ENCODE results near the gene NECTIN2. TPM values are rescaled to one million over a fixed set of nuclear protein-coding genes. Genes with fewer than 3 reads are reported as not detected.
A peak's percentile ranks its signal among the peaks of the same experiment; 100 is the strongest.

NECTIN2 gene
- total RNA-seq, 1 experiment from 2014 or later: 96.3 TPM

GRCh38 chr19:44876930-44877535 is 30.9 kb downstream of the NECTIN2 start:
- intact Hi-C loops (cut with micrococcal nuclease): no loop called here
- H3K4me2 ChIP-seq (ENCODE audit: low read length): no peak overlapping the region
- no peak overlapping the region for H3K27ac ChIP-seq (ENCODE audit: low read depth, low read length)
- H3K9me3 ChIP-seq (ENCODE audit: control insufficient read depth in 1 of 2, insufficient read depth in 1 of 2, low read depth in 1 of 2, low read length in 2 of 2): no peaks in the 10 kb centered on the region
- H3K4me1 ChIP-seq (ENCODE audit: control insufficient read depth in 1 of 2, insufficient read depth in 2 of 2, low read length in 2 of 2): no peaks in the 10 kb centered on the region
- H2AFZ ChIP-seq (ENCODE audit: low read depth, low read length, poor library complexity, severe bottlenecking): no peak overlapping the region
- no peaks in the 10 kb centered on the region for H3K9me2 ChIP-seq (ENCODE audit: insufficient read depth)
- DNase-seq (ENCODE audit: low read depth, low spot score) (no peak), ATAC-seq (no peak)
- peaks cover 32 to 33% of the 10 kb centered on the region in 2 experiments for H3K36me3 ChIP-seq (ENCODE audit: control insufficient read depth in 1 of 2, insufficient read depth in 2 of 2, low read length in 2 of 2)
- CTCF ChIA-PET: no interaction called here
- RAD21 ChIA-PET (ENCODE audit: low non-redundant PET in 1 of 2, low total read pairs in 2 of 2, uncharacterized antibody in 2 of 2, unreplicated experiment in 2 of 2): interaction anchor here in 1 of 2 experiments (0.6 kb wide), 1 partner anchor 53 kb away, joined by 3 read pairs; no protein-coding TSS in a partner anchor
- no peak overlapping the region for H3K9ac ChIP-seq (ENCODE audit: low read length)
- POLR2A ChIA-PET: no interaction called here
- H3K79me2 ChIP-seq (ENCODE audit: insufficient read depth, low read length): no peaks in the 10 kb centered on the region
- H3K27me3 ChIP-seq (ENCODE audit: insufficient read depth, low read length): no peaks in the 10 kb centered on the region
- no peak for TF ChIP-seq JUND (IDR thresholded peaks at IDR 0.05)
- TF ChIP-seq ELF1 (IDR thresholded peaks at IDR 0.05; ENCODE audit: borderline replicate concordance, low read depth): no peak
- no peak for TF ChIP-seq MAX (IDR thresholded peaks at IDR 0.05)
- TF ChIP-seq EZH2 (IDR thresholded peaks at IDR 0.05): no peak
- TF ChIP-seq ZNF274 (IDR thresholded peaks at IDR 0.05; ENCODE audit: low read depth, low read length): no peak
- TF ChIP-seq CBX3 (IDR thresholded peaks at IDR 0.05; ENCODE audit: low read depth): no peak
- TF ChIP-seq CTCF (IDR thresholded peaks at IDR 0.05 in 2 of 3, conservative IDR thresholded peaks at IDR 0.05 in 1 of 3; ENCODE audit: borderline replicate concordance in 1 of 3, insufficient read depth in 1 of 3, low read depth in 2 of 3, low read length in 2 of 3): no peak
- no peak for TF ChIP-seq EGR1 (IDR thresholded peaks at IDR 0.05; ENCODE audit: low read depth)
- no peak for TF ChIP-seq POLR2AphosphoS5 (IDR thresholded peaks at IDR 0.05; ENCODE audit: low read depth, low read length)
- BruUV-seq (replicated peaks): TSS peak; percentile 23
- H4K20me1 ChIP-seq (ENCODE audit: insufficient read depth): no peaks in the 10 kb centered on the region
- H3K4me3 ChIP-seq (replicated peaks in 1 of 2; ENCODE audit: low read depth in 1 of 2, low read length in 2 of 2): no peak overlapping the region
